ENCODE results near the gene PLEKHG4. TPM values are rescaled to one million over a fixed set of nuclear protein-coding genes. Genes with fewer than 3 reads are reported as not detected.

The PLEKHG4 gene
- total RNA-seq, 1 experiment from 2014 or later = 5.9 TPM

DNA sequence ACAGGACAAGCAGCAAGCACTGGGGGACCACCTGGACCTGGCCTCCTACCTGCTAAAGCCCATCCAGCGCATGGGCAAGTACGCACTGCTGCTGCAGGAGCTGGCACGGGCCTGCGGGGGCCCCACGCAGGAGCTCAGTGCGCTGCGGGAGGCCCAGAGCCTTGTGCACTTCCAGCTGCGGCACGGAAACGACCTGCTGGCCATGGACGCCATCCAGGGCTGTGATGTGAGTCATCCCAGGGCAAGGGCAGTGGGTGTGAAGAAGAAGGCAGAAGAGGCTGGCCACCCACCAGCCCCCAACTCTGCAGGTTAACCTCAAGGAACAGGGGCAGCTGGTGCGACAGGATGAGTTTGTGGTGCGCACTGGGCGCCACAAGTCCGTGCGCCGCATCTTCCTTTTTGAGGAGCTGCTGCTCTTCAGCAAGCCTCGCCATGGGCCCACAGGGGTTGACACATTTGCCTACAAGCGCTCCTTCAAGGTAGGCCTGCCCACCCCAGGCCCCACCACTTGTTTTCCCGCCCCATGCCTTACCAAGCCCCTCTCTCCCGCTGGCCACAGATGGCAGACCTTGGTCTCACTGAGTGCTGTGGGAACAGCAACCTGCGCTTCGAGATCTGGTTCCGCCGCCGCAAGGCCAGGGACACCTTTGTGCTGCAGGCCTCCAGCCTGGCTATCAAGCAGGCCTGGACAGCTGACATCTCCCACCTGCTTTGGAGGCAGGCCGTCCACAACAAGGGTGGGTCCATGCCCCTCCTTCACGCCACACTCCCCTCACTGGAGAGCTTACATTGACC is 7.3 kb downstream of the PLEKHG4 start (continued):
- TF ChIP-seq CBFB (CRISPR knock-in tag; IDR thresholded peaks at IDR 0.05; ENCODE audit: low read depth) = no peak

DNA sequence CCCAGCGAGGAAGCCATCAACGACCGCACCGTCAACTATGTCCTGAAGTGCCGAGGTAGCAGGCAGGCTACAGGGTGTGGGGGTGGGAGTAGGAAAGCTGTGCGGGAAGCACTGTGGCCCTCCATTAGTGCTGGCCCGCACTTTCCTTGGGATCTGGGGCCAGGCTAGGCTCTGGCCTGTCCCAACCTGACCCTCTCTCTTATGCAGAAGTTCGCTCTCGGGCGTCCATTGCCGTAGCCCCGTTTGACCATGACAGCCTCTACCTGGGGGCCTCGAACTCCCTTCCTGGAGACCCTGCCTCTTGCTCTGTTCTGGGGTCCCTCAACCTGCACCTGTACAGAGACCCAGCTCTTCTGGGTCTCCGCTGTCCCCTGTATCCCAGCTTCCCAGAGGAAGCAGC is 8.6 kb downstream of the PLEKHG4 start:
- no peaks in the 10 kb centered on the region for H3K4me1 Mint-ChIP-seq
- H3K36me3 Mint-ChIP-seq = no peaks in the 10 kb centered on the region
- POLR2A ChIA-PET = no interaction called here
- no peak for ATAC-seq
- no peak overlapping the region for H3K27ac Mint-ChIP-seq
- no peaks in the 10 kb centered on the region for H3K9me3 Mint-ChIP-seq
- DNase-seq (ENCODE audit: low spot score) = no peak
- no peak overlapping the region for H3K4me3 Mint-ChIP-seq
- TF ChIP-seq TEAD1 (CRISPR knock-in tag; IDR thresholded peaks at IDR 0.05) = no peak
- TF ChIP-seq, protein P1, sequence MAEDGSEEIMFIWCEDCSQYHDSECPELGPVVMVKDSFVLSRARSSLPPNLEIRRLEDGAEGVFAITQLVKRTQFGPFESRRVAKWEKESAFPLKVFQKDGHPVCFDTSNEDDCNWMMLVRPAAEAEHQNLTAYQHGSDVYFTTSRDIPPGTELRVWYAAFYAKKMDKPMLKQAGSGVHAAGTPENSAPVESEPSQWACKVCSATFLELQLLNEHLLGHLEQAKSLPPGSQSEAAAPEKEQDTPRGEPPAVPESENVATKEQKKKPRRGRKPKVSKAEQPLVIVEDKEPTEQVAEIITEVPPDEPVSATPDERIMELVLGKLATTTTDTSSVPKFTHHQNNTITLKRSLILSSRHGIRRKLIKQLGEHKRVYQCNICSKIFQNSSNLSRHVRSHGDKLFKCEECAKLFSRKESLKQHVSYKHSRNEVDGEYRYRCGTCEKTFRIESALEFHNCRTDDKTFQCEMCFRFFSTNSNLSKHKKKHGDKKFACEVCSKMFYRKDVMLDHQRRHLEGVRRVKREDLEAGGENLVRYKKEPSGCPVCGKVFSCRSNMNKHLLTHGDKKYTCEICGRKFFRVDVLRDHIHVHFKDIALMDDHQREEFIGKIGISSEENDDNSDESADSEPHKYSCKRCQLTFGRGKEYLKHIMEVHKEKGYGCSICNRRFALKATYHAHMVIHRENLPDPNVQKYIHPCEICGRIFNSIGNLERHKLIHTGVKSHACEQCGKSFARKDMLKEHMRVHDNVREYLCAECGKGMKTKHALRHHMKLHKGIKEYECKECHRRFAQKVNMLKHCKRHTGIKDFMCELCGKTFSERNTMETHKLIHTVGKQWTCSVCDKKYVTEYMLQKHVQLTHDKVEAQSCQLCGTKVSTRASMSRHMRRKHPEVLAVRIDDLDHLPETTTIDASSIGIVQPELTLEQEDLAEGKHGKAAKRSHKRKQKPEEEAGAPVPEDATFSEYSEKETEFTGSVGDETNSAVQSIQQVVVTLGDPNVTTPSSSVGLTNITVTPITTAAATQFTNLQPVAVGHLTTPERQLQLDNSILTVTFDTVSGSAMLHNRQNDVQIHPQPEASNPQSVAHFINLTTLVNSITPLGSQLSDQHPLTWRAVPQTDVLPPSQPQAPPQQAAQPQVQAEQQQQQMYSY (CRISPR knock-in tag; IDR thresholded peaks at IDR 0.05) = no peak
- TF ChIP-seq FOXK1 (CRISPR knock-in tag; IDR thresholded peaks at IDR 0.05) = no peak
- no peak for TF ChIP-seq GRHL2 (CRISPR knock-in tag; IDR thresholded peaks at IDR 0.05; ENCODE audit: insufficient replicate concordance, severe bottlenecking)
- TF ChIP-seq NFATC4 (CRISPR knock-in tag; IDR thresholded peaks at IDR 0.05) = no peak
- TF ChIP-seq JAZF1 (CRISPR knock-in tag; IDR thresholded peaks at IDR 0.05) = no peak
- TF ChIP-seq, protein P2, sequence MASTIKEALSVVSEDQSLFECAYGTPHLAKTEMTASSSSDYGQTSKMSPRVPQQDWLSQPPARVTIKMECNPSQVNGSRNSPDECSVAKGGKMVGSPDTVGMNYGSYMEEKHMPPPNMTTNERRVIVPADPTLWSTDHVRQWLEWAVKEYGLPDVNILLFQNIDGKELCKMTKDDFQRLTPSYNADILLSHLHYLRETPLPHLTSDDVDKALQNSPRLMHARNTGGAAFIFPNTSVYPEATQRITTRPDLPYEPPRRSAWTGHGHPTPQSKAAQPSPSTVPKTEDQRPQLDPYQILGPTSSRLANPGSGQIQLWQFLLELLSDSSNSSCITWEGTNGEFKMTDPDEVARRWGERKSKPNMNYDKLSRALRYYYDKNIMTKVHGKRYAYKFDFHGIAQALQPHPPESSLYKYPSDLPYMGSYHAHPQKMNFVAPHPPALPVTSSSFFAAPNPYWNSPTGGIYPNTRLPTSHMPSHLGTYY (CRISPR knock-in tag; IDR thresholded peaks at IDR 0.05) = no peak
- no peak for TF ChIP-seq RORB (CRISPR knock-in tag; IDR thresholded peaks at IDR 0.05)
- TF ChIP-seq, protein P3, sequence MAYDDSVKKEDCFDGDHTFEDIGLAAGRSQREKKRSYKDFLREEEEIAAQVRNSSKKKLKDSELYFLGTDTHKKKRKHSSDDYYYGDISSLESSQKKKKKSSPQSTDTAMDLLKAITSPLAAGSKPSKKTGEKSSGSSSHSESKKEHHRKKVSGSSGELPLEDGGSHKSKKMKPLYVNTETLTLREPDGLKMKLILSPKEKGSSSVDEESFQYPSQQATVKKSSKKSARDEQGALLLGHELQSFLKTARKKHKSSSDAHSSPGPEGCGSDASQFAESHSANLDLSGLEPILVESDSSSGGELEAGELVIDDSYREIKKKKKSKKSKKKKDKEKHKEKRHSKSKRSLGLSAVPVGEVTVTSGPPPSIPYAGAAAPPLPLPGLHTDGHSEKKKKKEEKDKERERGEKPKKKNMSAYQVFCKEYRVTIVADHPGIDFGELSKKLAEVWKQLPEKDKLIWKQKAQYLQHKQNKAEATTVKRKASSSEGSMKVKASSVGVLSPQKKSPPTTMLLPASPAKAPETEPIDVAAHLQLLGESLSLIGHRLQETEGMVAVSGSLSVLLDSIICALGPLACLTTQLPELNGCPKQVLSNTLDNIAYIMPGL (CRISPR knock-in tag; IDR thresholded peaks at IDR 0.05) = no peak
- no peak for TF ChIP-seq ZNF416 (CRISPR knock-in tag; IDR thresholded peaks at IDR 0.05)
- no peak for TF ChIP-seq ZNF423 (CRISPR knock-in tag; IDR thresholded peaks at IDR 0.05)
- 0 out of 2 replicates have a peak, but pooled peaks cover 1% of the 10 kb centered on the region for H3K27me3 Mint-ChIP-seq (ENCODE audit: low read depth)
- CTCF ChIA-PET = interaction anchor here (0.7 to 1.8 kb wide), 4 partner anchors 10 to 112 kb away, joined by 3 to 6 read pairs (median 4); partner anchors contain the start of gene LRRC36

DNA sequence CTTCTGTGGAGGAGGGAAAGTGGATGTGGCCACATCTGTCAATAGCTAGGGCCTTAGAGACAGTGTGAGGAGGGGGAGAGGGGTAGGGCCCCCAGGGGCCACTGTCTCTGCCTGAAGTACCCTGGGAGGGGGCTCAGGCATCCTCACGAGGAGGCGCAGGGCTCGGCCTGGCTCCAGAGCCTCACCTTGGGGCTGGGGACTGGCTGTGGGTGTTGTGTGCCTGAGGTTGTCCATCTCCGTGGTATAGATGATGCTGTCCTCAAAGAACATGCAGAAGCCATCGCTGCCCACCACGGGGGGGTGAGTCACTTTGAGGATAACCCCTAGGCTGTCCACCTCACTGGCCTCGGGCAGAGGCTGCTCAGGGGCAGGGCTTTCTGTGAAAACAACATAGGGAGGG is 12.1 kb downstream of the PLEKHG4 start:
- Mint-ChIP-seq H3K4me1 (no peaks in the 10 kb centered on the region), H3K27me3 (ENCODE audit: low read depth) (peaks cover 36% of the 10 kb centered on the region), H3K36me3 (no peaks in the 10 kb centered on the region), H3K4me3 (no peak overlapping the region), H3K9me3 (no peaks in the 10 kb centered on the region), H3K27ac (no peak overlapping the region)
- DNase-seq (ENCODE audit: low spot score) (no peak), ATAC-seq (no peak)
- ChIA-PET CTCF (interaction anchor here (1.0 kb wide), 1 partner anchor 102 kb away, joined by 5 read pairs; the partner anchor contains the start of gene TPPP3), POLR2A (no interaction called here)
- no peak for TF ChIP-seq ZNF396 (CRISPR knock-in tag; IDR thresholded peaks at IDR 0.05; ENCODE audit: borderline replicate concordance)
- TF ChIP-seq NR1H2 (CRISPR knock-in tag; IDR thresholded peaks at IDR 0.05) = no peak
- TF ChIP-seq, protein P4, sequence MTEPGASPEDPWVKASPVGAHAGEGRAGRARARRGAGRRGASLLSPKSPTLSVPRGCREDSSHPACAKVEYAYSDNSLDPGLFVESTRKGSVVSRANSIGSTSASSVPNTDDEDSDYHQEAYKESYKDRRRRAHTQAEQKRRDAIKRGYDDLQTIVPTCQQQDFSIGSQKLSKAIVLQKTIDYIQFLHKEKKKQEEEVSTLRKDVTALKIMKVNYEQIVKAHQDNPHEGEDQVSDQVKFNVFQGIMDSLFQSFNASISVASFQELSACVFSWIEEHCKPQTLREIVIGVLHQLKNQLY (CRISPR knock-in tag; IDR thresholded peaks at IDR 0.05) = no peak
- TF ChIP-seq ATF1 (CRISPR knock-in tag; IDR thresholded peaks at IDR 0.05) = no peak
- TF ChIP-seq, protein P5, sequence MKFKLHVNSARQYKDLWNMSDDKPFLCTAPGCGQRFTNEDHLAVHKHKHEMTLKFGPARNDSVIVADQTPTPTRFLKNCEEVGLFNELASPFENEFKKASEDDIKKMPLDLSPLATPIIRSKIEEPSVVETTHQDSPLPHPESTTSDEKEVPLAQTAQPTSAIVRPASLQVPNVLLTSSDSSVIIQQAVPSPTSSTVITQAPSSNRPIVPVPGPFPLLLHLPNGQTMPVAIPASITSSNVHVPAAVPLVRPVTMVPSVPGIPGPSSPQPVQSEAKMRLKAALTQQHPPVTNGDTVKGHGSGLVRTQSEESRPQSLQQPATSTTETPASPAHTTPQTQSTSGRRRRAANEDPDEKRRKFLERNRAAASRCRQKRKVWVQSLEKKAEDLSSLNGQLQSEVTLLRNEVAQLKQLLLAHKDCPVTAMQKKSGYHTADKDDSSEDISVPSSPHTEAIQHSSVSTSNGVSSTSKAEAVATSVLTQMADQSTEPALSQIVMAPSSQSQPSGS (CRISPR knock-in tag; IDR thresholded peaks at IDR 0.05; ENCODE audit: borderline replicate concordance, low read depth) = no peak
- TF ChIP-seq, protein P2 (CRISPR knock-in tag; IDR thresholded peaks at IDR 0.05) = no peak
- no peak for TF ChIP-seq SMAD3 (CRISPR knock-in tag; IDR thresholded peaks at IDR 0.05; ENCODE audit: borderline replicate concordance)
- TF ChIP-seq IRF2 (CRISPR knock-in tag; IDR thresholded peaks at IDR 0.05; ENCODE audit: borderline replicate concordance, low read depth) = no peak
- TF ChIP-seq, protein P6, sequence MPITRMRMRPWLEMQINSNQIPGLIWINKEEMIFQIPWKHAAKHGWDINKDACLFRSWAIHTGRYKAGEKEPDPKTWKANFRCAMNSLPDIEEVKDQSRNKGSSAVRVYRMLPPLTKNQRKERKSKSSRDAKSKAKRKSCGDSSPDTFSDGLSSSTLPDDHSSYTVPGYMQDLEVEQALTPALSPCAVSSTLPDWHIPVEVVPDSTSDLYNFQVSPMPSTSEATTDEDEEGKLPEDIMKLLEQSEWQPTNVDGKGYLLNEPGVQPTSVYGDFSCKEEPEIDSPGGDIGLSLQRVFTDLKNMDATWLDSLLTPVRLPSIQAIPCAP (CRISPR knock-in tag; IDR thresholded peaks at IDR 0.05) = no peak
- no peak for TF ChIP-seq ZBTB21 (CRISPR knock-in tag; IDR thresholded peaks at IDR 0.05; ENCODE audit: borderline replicate concordance)
- no peak for TF ChIP-seq CREB1 (CRISPR knock-in tag; IDR thresholded peaks at IDR 0.05)
